AG04450 (cell line): ENCODE data around the gene PIGO. TPM values are rescaled to one million over a fixed set of nuclear protein-coding genes. Genes with fewer than 3 reads are reported as not detected.

Experiments used
- CTCF ChIA-PET: fragments of 300-600, 350-600 bp; formaldehyde crosslinking; extraction: SDS; loops from one replicate; lab custom pipeline; 2022; ENCODE audit warnings: antibody characterized with exemption, inconsistent platforms; lab: Charles Lee
- POLR2A ChIA-PET: fragments of 350-600 bp; formaldehyde crosslinking; extraction: SDS; loops from one replicate; lab custom pipeline; 2021; ENCODE audit warnings: antibody characterized with exemption, inconsistent platforms; lab: Yijun Ruan, JAX
- DNase-seq: peaks from one replicate; pipeline ENCODE4 v3.0.0-alpha.2; 2011; ENCODE audit warnings: low read depth, low spot score
- H3K27ac ChIP-seq: one replicate; pipeline ENCODE4 v1.5.1; 2012; ENCODE audit warnings: low read depth, low read length, control low read depth
- H3K27me3 ChIP-seq: one replicate; pipeline ENCODE4 v1.6.0; 2012; ENCODE audit warnings: low read length; ENCODE audit not compliant: control insufficient read depth, insufficient read depth
- H3K4me3 ChIP-seq: 2 replicates; pipeline ENCODE4 v1.5.1; 2011; ENCODE audit warnings: mild to moderate bottlenecking, low read depth, low read length, control low read depth
- H3K9me3 ChIP-seq: 2 replicates; pipeline ENCODE4 v1.5.1; 2012; ENCODE audit warnings: low read length; ENCODE audit not compliant: control insufficient read depth, insufficient read depth
- polyA plus RNA-seq: library from polyadenylated mRNA; depleted of rRNA; stranded (reverse); fragments of >200 nt; gene quantifications from 2 replicates; pipeline ENCODE4 v1.2.3, GENCODE V29; 2011
- TF ChIP-seq, protein P1 (sequence below): IDR thresholded peaks from 2 replicates; pipeline ENCODE4 v1.5.1; 2011; ENCODE audit warnings: low read depth, low read length, control low read depth, inconsistent platforms

Gene PIGO
- polyA plus RNA-seq, 1 experiment, result 14.3 TPM

DNA sequence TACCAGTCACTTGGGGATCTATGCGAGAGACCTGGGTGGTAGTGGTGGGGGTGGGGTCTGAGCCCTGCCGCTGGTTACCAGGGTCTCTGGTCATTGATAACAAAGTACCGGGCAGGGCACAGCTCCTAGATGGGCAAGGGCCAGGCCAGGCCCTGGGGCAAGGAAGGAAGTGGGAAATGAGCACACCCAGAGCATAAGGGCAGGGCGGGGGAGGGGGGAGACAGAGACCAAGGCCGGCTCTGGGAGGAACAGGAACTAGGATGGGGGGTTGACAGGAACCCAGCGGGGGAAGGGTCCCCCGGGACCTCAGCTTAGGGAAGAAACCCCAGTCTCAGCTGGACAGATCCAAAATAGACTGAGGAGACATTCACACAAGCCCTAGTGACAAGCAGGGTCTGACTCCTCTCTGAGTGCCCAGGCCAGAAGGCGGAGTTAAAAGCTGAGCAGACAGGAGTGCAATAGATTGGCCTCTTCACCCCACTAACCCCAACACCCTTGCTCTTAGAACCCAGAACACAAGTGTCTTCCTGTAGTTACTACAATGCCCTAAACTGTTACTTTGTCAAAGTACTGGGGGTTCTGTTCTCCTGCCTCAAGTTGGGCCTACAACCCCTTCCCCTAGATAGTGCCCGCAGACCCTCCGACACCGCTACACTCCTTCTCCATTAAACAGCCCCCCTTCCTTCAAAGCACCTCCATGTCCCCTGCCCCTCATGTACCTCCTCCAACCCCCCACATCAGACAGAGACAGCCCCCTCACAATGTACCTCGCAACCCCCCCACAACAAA lies 18.6 kb upstream of the PIGO start:
- peak overlapping the region; percentile 98 for H3K4me3 ChIP-seq
- no peaks in the 10 kb centered on the region for H3K9me3 ChIP-seq
- no peak for DNase-seq
- TF ChIP-seq, protein P1, sequence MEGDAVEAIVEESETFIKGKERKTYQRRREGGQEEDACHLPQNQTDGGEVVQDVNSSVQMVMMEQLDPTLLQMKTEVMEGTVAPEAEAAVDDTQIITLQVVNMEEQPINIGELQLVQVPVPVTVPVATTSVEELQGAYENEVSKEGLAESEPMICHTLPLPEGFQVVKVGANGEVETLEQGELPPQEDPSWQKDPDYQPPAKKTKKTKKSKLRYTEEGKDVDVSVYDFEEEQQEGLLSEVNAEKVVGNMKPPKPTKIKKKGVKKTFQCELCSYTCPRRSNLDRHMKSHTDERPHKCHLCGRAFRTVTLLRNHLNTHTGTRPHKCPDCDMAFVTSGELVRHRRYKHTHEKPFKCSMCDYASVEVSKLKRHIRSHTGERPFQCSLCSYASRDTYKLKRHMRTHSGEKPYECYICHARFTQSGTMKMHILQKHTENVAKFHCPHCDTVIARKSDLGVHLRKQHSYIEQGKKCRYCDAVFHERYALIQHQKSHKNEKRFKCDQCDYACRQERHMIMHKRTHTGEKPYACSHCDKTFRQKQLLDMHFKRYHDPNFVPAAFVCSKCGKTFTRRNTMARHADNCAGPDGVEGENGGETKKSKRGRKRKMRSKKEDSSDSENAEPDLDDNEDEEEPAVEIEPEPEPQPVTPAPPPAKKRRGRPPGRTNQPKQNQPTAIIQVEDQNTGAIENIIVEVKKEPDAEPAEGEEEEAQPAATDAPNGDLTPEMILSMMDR, result no peak
- no peaks in the 10 kb centered on the region for H3K27me3 ChIP-seq
- POLR2A ChIA-PET, result interaction anchor here (0.6 to 1.5 kb wide), 9 partner anchors 12 to 446 kb away, joined by 3 to 7 read pairs (median 4); partner anchors contain the start of genes RUSC2, STOML2 and VCP
- CTCF ChIA-PET, result interaction anchor here (0.6 to 5.0 kb wide), 19 partner anchors 11 to 439 kb away, joined by 3 to 58 read pairs (median 4); partner anchors contain the start of genes PIGO, STOML2, UNC13B and VCP
- H3K27ac ChIP-seq, result peak overlapping the region; percentile 91

DNA sequence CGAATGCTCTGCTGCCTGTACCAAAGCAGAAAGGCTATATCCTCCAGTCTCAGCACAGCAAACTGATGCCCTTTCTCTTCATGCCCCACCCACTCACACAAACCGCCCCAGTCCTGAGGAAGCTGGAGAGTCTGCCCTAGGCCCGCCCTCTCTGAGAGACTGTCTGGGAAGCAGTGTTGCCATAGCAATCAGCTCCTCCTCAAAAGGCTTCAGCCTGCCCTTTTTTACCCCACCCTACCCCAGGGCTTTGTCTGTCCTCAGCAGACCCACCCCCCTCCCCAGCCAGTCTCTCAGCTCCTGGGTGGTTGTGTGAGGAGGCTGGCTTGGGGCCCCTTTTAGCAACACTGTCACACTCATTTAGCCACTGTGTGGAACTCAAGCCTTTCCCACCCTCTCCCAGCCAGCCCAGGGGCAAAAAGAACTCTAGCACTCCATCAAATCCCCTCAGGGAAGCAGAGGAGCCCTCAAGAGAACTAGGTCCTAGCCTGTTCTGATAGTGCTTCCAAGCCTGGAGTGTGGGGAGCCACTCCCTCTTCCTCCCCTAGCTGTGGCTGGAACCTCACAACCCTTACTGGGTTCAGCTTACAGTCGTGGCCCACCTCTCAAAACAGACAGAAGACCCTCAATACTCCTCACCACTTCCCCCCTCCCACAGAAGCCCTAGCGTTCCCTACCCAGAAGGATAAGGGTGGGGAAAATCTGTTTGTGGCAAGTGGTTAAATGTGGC lies 17.9 kb upstream of the PIGO start:
- Histone ChIP-seq H3K4me3 (peak overlapping the region; percentile 98), H3K27ac (peak overlapping the region; percentile 91), H3K27me3 (no peaks in the 10 kb centered on the region), H3K9me3 (no peaks in the 10 kb centered on the region)
- TF ChIP-seq, protein P1, result no peak
- CTCF ChIA-PET, result interaction anchor here (0.7 to 5.0 kb wide), 13 partner anchors 10 to 489 kb away, joined by 3 to 58 read pairs (median 4); partner anchors contain the start of genes PIGO, RUSC2 and STOML2
- POLR2A ChIA-PET, result interaction anchor here (0.6 to 1.5 kb wide), 8 partner anchors 11 to 922 kb away, joined by 3 to 12 read pairs (median 6); partner anchors contain the start of genes RECK, STOML2 and VCP
- DNase-seq, result peak; percentile 83

DNA sequence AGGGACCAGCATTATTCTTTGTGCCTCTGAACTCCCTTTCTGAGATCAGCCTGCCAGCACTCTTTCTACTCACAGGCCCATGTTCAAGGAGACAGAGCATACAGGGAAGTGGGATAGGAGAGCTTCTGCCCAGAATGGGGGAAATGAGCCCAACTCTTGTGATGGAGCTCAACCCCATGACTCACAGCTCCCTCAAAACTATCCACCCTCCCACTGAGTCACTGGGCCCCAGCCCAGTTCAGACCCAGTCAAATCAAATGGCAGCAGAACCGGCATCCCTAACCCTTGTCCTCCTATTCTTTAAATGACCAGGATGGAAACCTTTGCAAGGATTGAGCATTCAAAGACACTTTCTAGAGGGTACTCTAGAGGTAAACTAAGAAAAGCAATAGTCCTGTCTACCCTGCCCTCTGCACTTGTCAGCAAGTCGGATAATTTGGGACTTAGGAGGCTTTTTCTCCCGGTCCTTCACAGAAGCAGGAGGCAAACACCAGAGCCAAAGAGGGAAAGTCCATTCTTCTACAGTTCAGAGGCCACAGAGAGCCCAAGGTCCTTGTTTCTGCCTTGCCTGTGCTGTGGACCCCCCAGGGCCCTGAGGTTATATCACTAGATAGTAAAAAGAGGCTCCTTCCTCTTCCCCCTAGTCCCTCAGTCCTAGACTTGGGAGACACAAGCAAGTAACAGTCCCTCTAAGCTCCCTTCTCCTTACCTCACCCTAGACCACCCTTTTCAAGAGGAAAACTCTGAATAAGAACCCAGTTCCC lies 16.0 kb upstream of the PIGO start:
- TF ChIP-seq, protein P1, result no peak
- H3K4me3 ChIP-seq, result peak overlapping the region; percentile 49; the same call in 1 of the 2 replicates
- no peak for DNase-seq
- no peaks in the 10 kb centered on the region for H3K9me3 ChIP-seq
- H3K27ac ChIP-seq, result peak overlapping the region; percentile 81
- ChIA-PET POLR2A (interaction anchor here (0.8 to 2.7 kb wide), 5 partner anchors 9 to 359 kb away, joined by 3 to 18 read pairs (median 4); partner anchors contain the start of genes FANCG, STOML2 and VCP), CTCF (interaction anchor here (0.7 to 3.8 kb wide), 4 partner anchors 16 to 491 kb away, joined by 5 to 14 read pairs (median 6); partner anchors contain the start of gene PIGO)
- no peaks in the 10 kb centered on the region for H3K27me3 ChIP-seq

DNA sequence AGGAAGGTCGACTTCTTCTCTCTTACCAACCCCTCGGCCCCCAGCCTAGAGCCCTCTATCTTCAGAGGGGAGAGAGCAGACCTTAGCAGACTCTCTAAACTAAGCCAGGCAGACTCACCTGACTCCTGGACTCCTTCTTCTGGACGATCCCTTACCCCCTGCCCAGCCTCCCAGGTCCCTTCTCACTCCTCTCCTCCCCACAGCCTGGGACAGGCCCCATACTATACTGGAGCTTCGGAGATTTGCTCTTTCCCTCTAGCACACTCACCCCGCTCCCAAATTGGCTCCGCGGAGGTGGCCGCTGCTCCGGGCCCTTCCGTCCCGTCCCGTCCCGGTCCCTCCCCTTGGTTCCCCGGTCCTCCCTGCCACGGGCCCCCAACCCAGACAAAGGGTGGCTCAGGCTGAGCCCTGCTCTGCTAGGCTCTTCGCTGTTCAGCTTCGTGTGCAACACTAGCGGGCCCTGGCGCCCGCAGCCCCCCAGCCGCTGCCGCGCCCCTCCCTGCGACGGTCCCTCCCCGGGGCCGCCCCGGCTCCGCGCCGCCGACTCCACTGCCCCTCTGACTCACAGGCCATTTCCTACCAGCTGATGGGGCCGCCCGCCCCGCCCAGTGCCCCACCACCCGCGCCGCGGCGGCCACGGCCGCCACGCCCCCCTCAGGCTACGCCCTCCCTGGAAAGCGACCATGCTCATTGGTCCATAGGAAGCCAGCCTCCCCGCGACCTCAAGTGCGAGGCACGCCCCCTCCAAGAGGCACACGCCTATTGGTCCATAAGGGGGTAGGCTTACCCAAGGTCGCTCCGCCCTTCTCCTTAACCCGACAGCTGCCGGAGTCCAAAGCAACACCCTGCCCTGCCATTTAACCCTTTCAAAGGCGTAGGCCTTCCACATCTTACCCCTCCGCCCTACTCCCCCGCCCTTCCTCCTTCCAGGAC lies 14.9 kb upstream of the PIGO start:
- TF ChIP-seq, protein P1, result no peak
- H3K27me3 ChIP-seq, result no peaks in the 10 kb centered on the region
- H3K9me3 ChIP-seq, result no peaks in the 10 kb centered on the region
- H3K4me3 ChIP-seq, result peak overlapping the region; percentile 84
- ChIA-PET CTCF (interaction anchor here (0.9 to 3.8 kb wide), 5 partner anchors 15 to 367 kb away, joined by 3 to 14 read pairs (median 4); partner anchors contain the start of gene PIGO), POLR2A (interaction anchor here (0.6 to 2.7 kb wide), 8 partner anchors 8 to 360 kb away, joined by 3 to 18 read pairs (median 3); partner anchors contain the start of genes FANCG, STOML2, UNC13B and VCP)
- peak; percentile 97 for DNase-seq
- H3K27ac ChIP-seq, result peak overlapping the region; percentile 84
